Eye (tissue), 1 donor: Measurements from ENCODE around the gene RANBP3.
"Not testable (repeated sequence)": the region's sequence is repeated elsewhere in the genome, so short reads cannot be mapped to it uniquely, and the experiment has no call there.

Experiments
- DNase-seq: peaks from one replicate; pipeline ENCODE4 v3.0.0-alpha.2; 2015

RANBP3 gene

DNA sequence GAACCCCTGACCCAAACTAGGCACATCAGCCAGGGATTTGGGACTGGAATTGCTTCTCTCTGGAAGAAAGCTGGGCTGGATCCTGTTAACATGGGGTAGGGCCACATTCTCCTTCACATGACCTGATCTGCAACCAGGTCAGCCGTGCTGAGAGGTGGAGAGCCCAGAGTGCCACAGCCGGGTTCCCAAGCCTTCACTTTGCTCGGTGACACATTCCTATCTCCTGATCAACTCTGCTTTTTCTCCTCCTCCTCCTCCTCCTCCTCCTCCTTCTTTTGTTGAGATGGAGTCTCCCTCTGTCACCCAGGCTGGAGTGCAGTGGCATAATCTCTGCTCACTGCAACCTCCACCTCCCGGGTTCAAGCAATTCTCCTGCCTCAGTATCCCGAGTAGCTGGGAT is 7.9 kb upstream of the RANBP3 start:
- DNase-seq = not testable (repeated sequence)

DNA sequence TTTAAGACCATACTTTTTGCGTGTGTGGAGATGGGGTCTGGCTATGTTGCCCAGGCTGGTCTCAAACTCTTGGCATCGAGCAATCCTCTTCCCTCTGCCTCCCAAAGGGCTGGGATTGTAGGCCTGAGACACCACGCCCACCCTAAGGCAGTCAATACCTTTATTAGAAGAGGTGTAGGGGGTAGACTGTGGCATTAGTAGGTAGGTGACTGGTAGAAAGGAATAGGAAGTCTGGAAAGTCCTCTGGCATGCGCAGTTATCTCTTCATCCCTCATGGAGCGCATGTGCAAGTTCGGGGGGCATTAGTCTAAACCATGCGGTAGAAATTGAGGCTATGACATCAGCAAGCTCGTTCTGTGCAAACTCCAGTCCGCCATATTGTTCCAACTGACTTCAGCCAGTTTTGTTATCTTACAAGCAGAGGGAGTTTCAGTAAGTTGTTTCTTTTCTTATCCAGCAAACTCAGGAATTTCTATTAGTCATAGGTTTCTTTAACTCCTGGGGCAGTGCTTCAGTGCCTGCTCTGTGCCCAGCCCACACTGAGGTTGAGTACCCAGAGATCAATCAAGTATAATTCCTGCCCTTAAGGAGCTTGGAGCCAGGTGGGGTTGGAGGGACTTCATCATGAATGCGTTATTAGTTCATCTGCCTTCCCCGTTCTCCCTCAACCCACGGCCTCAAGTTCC is 7.3 kb upstream of the RANBP3 start:
- no peak for DNase-seq

DNA sequence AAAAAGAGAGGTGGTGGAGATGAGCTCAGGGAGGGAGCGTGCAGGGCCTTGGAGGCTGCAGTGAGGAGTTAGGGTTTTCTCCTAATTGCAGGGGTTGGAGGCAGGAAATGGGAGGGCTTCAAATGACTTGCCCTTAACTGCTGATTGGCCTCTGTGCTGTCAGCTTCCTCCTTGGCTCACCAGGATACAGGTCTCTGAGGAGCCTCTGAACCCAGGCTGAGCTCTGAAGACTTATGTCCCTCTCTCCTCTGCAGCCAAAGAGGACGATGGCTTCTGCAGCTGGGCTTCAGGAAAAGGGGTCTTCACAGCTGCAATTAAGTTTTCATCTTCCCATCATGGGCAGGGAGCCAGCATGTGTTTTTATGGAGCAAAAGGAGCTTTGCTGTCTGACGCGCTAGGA is 6.7 kb upstream of the RANBP3 start:
- no peak for DNase-seq

DNA sequence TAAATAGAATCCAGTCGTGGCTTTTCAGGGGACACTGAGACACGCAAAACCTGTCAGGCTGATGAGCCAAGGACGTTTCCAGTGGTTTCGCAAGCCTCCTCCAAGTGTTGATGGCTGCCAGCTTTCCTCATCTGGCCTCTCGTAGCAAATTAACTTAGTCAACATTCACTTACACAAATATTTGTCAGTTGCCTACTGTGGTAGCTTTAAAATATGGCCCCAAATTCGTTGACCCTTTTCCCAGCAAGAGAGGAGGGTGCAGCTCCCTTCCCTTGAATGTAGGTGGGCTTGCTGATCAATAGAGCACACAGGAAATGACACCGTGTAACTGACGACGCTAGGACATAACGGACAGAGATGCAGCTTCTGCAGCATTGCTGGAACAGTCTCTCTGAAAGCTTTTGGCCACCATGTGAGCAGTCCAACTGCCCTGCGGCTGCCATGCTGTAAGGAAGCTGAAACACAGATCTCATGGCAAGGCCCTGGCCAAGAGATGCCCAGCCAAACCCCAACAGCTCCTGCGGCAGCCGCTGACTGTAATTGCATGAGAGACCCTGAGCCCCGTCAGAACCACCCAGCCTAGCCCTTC is 5.5 kb upstream of the RANBP3 start:
- no peak for DNase-seq

DNA sequence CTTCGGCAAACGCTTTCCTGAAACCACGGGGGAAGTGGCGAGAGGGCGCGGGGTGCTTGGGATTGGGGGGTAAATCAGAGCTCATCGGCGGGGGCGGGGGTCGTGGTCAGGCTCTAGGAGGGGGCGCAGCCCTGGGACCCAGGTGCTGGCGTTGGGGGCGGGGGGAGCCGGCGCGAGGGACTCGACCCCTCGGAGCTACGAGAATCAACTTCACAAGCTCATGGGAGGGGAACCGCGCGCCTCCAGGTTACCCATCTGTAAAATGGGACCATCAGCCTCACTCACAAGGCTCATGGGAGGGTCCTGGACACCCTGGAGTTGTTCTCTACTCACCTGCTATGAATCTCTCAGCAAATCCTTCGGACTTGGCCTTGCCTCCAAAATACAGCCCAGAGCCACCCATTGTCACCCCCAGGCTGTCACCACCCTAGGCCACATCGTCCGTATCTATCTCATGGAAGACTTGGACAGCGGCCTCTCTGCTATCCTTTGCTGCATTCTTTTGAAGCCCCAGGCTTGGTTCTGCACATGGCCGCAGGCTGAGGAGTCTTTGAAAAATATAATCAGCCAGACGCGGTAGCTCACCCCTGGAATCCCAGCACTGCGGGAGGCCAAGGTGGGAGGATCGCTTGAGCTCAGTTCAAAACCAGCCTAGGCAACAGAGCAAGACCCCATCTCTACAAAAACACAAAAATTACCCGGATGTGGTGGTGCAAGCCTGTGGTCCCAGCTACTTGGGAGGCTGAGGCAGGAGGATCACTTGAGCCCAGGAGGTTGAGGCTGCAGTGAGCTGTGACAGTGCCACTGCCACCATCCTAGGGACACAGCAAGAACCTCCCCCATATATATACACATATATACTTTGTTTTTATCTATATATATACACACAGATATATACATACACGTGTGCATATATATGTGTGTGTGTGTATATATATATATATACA is 939 bp upstream of the RANBP3 start:
- DNase-seq = no peak

DNA sequence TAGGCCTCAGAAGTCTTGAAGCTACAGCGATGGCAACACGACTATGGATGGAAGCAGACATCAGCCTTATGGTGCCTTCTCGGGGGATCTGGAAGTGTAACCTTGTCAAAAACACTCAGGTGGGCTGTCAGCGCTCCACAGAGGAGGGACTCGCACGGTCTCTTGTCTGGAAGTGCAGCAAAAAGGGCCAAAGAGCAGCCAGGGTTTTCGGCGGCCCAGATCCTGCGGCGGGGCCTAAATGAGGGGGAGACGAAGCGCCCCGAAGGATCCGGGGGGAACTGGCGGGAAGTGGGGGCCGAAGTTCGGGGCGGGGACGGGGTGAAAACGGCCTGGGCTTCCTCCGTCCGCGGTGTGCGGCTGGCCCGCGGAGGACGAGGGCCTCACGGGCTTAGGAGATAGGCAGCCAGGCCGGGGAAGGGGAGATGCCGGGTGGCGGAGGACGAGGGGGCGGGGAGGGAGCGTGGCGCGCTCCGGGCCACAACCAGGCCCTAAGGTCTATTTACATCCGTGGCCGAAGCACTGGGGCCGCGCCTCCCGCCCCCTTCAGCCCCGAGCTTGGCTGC is 637 bp downstream of the RANBP3 start:
- DNase-seq = no peak

DNA sequence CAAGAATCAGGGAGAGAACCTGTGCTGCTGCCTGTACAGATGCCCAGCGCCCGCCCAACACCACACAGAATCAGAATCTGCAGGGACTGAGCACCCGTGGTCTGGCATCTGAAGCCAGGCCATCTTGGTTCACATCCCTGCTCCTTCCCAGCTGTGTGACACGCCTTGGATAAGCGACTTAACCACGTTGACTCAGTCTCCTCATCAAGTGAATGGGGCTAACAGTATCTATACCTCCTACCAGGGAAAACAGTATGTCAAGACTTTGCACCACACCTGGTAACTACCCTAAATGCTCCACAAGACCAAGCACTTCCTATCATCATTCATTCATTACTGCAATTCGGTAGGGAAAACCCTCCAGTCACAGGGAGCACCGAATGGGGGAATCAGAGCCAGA is 1.2 kb downstream of the RANBP3 start:
- no peak for DNase-seq

DNA sequence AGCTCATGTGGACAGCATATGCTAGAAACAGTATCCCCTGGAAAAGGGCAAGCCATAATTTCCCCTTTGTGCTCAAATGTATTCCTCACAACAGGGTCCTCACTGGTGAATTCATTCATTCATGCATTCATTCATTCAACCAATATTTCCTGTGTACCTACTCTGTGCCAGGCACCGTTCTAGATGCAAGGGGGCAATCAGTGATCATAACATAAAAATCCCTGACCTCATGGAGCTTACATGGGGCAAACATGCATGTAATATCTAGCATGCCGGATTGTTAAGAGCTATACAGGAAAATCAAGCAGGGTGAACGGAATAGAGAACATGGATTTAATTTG is 2.6 kb downstream of the RANBP3 start:
- no peak for DNase-seq

DNA sequence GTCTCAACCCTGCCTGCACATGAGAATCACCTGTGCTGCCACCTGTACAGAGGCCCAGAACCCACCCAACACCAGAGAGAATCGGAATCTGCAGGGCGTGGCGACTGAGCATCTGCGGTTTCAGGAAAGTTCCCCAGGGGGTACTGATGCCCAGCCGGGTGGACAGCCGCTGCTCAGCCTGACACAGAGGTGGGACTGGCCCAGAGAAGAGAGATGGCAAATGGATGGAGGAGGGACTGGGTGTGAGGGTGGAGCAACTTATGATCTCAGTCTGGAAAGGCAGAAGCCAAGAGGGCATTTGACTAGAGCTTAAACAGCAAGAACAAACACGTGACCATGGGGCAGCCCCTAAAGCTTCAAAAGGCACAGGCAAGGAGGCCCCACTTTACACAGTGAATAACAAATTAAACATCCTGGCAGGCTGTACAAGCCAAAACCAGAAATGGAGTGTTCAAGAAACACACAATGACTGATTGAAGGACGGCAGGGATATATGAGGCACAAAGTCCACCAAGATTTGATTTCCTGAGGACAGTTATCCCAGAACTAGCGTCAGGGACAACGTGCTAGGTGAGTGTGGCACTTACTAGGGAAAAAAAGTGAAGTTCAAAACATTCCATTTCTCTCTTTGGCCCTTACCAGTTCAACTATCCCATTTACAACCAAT is 3.1 kb downstream of the RANBP3 start:
- no peak for DNase-seq

DNA sequence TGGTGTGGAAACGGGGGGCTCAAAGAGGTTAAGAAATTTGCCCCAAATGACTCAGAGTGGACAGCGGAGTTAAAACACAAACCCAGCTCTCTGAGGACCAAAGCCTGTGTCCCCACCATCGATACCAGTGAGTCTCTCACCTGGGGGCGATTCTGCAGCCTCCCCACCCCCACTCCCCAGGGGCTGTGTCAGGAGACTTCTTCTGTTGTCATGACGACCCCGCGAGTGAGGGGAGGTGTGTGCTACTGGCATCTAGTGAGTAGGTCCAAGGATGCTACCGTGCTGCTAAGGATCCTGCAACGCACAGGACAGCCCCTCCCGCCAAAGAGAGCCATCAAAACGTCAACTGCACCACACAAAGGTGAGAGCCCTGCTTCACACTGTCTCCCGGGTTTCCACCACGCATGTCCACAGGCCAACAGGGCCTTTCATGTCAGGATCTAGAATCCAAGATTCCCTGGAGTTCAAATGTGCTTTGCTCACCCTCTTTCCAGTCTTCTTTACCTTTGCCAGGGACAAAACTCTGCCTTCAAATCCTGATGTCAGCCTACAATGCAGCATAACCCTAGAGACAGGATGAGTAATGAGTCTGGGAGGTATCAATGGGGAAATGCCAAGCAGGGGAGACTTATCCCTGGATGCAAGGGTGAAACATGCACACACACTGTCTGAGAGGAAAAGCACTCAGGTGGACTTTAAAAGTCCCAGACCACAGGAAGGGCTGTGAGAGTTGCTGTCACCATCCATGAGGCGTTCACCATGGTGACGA is 3.9 kb downstream of the RANBP3 start:
- no peak for DNase-seq

DNA sequence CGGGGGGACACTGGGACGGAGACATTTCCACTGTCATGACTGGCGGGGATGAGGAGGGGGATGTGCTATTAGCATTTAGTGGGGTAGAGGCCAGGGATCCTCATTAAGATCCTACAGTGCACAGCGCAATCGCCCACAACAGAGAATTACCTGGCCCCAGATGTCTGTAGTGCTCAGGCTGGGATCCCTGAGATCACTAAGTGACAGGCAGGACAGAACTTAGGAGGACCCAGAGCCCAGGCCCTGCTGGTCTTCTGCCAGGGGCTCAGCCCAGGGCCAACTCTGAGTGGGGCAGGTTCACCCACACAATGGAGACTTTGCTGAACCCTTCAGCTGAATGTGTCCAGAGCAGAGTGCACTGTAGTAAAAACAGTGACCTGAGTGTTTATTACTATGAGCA is 4.6 kb downstream of the RANBP3 start:
- DNase-seq = no peak

DNA sequence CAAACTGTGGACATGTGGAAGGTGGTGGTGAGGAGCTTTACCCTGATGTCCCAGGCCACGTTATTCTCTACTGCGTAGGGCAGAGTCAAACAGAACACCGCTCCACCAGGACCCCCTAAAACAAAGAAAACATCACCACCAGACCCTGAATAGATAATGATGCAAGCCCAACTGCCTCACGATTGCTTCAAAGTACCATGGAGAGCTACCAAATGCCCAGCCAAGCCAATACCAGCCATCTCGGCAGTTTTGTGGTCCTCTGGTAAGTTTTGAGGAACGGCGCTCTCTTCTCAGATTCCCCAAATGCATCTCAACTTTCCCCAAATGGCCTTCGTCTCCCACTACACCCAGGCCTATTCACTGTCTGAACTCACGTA is 5.6 kb downstream of the RANBP3 start:
- DNase-seq = no peak

DNA sequence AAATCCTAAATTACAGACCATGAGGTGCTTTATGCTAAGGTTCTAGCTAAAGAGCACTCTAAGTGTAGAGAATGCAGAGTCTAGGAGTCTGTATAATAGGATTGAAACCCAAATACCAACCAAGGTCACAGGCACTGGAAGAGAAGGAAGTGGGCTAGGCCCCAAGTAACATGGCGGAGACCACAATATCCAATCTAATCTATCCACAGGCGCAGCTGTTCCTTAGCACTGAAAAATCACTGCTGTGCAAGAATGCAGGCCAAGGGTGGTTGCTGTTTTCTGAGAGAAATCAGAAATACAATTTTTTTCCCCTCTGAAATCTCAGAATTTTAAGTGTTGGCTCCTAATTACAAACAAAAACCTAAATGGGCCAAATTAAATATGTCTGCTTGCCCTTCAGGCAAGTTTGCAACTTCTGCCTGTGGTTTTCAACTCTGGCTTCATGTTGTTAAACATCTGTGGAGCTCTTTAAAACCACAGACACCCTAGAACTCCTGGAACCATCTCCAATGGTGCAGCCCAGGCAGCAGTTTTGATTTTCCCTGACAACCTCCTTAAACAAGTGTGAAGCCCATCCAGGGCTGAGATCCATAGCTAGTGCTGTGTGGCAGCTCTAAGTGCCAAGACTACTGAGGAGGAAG is 6.1 kb downstream of the RANBP3 start:
- no peak for DNase-seq

DNA sequence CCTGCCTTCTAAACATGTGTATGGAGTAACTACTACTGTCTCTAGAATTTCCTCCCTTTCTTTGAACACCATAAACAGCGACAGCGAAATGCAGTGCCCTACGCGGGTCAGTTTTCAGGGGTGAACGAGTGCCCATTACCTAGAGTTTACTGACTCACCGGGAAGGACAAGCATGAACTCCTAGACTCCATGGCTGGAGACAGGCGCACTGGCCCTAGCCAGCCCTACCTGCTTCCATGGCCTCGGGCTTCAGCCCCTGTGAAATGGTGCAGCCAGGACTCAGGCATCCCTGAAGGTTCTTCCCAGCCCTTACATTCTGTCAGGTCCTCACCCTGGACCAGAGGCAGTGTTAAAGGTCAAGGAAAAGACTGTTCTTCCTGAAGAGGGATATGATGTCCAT is 8.5 kb downstream of the RANBP3 start:
- DNase-seq = no peak

DNA sequence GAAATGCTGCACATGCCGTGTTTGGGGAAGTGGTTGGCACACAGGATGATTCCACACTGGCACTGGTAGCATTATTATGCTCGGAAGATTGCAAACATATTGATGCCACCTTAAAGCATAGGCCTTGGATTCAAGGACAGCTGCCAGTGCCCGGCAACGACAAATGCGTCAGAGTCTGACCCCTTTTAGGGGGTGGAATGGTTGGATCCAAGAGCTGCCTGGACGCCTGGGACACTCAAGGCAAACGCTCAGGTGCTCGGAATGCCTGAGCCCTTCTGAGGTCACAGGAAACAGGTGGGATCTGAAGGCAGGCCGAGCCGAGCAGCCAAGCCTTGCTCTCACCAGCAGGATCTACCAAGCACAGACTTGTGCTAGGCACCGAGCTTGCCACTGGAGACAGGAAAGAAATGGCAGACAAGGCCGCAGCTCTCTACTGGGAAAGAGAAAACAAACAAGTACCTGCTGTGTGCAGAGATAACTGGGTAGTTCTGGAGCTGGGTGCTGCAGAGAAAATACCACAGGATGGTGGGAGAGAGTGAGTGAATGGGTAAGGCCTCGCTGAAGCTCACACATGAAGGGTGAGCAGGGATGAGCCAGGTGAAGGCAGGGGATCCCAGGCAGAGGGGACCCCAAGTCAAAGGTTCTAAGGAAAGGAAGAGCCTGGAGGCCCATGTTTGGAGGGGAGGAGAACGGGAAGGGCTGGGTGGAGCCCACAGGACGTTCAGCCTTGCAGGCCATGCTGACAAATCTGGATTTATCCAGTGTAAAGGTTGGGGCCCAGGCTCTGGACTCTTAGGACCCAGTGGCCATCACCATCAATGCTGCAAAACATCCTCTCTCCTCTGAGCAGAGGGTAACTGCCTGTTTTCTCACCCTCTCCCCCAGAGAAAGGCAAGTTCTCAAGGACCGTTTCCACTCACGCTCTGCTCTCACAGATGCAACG is 9.2 kb downstream of the RANBP3 start:
- DNase-seq = no peak

DNA sequence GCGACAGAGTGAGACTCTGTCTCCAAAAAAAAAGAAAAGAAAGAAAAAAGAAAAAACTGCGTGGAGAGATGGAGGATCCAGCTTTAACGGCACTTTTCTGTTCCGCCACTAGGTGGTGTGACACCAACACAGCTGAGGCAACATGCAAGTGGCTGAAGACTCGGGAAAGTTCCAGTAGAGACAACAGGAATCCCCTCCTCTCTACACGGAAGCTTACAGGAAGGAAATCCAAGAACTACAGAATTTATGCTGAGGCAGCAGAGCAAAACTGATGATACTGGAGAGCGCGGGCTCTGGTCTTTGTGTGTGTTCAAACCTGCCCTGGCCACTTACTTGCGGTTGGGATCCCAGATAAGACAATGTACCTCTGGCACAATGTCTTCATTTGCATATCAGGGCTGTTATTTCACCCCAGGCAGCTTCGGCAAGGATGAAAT is 9.9 kb downstream of the RANBP3 start:
- peak; percentile 85 for DNase-seq

DNA sequence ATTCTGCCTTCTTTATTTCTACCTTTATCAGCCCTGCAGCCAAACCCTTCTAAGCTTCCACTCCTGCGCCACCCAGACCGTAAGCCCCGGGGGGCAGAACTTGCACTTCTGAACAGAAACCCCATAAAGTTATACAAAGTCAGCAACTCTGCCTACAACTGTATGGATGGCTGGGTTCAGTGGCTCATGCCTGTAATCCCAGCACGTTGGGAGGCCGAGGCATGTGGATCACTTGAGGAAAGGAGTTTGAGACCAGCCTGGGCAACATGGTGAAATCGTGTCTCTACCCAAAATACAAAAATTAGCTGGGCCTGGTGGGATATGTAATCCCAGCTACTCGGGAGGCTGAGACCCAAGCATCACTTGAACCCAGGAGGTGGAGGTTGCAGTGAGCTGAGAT is 10.4 kb downstream of the RANBP3 start:
- DNase-seq = no peak

DNA sequence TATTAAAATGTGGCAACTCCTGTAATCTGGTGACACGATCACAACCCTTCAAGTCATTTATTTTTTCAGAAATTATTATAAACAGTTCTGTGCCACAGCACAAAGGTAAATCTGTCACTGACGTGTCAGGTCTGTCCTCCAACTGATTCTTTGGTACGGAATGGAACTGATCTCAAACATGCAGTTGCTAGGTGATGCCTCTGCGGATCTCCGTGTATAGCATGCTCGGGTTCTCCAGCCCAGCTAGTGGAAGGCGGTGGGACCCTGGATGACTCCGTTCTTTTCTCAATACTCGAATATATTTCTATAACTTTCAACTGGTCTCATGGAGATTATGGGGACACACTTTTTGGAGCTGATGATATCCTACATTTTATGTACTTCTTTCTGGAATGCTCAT is 11.0 kb downstream of the RANBP3 start:
- DNase-seq = peak; percentile 6

DNA sequence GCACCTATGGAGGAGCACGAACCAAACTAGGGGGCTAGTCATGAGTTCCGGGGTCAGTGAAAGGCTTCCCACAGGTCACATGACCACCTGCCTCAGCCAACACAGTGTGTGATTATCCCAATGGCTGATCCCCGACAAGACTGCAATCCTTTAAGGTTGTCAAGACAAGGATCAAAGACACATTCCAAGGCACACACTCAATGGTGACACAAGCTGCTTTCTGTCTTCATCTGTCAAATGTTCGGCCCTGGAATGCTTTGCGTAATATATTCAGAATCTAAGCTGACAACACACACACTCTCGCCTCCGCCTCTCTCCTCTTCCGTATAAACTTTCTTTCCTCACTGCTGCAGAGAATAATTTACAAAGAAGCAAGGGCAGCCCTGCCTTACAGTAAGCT is 11.7 kb downstream of the RANBP3 start:
- peak; percentile 9 for DNase-seq

DNA sequence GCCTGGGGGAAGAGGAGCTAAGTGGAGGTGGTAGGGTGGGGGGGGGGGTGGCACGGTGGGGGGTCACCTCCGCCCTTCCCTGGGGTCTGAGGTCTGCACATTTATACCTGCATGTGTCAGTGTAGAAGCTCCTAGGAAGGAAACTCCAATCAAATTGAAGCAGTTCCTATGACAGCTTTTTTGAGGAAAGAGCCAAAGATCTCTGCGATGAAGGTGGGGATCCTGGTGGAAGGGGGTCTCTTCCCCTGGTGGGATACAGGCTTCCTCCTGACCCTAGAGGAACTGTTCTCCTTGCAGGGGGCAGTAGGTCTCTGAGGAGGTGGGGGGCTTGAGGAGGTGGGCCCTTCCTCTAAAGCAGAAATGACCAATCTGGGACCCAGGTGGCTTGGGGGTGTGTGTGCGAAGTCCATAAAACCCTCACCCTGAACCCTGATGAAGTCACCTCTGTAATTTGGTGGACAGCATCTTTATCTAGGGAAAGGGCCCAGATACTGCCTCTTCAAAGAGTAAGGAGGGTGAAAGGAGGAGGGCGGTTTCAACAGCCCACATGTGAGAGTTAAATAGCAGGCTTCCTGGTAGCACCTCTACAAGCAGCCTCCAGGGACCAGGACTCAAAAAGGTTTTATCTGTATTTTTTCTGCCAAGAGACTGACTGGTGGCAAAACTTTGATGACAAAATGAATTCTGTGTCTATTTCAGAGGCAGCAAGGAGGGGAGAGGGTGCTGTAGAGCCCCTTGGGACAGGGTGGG is 12.9 kb downstream of the RANBP3 start:
- DNase-seq = no peak
